HG03045 (cell line): ENCODE data around the gene RUNX3.

ENCODE experiments used
- ATAC-seq: cut with Tn5 transposase; IDR thresholded peaks from one replicate; pipeline ENCODE4 v1.9.1; 2021; ENCODE audit warnings: mild to moderate bottlenecking, moderate library complexity; ENCODE audit not compliant: unreplicated experiment

Gene RUNX3

DNA sequence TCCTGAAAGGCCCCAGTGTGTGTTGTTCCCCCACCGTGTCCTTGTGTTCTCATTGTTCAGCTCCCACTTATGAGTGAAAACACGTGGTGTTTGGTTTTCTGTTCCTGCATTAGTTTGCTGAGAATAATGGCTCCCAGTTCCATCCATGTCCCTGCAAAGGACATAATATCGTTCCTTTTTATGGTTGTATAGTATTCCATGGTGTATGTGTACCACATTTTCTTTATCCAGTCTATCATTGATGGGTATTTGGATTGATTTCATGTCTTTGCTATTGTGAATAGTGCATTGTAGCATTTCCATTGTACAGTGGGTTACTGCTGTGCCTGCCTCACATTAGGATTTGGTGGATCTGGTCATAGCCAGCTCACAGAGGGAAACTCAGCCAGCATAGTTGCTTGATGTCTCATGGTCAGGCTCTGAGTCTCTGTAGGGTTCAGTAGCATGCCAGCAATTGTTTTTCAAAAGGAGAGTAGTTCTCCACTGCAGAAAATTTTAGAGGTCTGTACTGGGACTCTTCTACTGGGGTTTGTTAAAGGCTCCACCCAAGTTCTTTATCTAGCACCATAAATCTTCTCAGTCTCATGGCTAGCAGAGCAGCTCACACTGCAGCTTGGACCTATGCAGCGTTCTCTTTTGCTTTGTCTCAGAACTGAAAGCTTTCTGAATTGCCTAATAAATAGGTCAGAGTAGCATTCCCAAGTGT lies 41.0 kb downstream of the RUNX3 start:
- ATAC-seq = no peak

DNA sequence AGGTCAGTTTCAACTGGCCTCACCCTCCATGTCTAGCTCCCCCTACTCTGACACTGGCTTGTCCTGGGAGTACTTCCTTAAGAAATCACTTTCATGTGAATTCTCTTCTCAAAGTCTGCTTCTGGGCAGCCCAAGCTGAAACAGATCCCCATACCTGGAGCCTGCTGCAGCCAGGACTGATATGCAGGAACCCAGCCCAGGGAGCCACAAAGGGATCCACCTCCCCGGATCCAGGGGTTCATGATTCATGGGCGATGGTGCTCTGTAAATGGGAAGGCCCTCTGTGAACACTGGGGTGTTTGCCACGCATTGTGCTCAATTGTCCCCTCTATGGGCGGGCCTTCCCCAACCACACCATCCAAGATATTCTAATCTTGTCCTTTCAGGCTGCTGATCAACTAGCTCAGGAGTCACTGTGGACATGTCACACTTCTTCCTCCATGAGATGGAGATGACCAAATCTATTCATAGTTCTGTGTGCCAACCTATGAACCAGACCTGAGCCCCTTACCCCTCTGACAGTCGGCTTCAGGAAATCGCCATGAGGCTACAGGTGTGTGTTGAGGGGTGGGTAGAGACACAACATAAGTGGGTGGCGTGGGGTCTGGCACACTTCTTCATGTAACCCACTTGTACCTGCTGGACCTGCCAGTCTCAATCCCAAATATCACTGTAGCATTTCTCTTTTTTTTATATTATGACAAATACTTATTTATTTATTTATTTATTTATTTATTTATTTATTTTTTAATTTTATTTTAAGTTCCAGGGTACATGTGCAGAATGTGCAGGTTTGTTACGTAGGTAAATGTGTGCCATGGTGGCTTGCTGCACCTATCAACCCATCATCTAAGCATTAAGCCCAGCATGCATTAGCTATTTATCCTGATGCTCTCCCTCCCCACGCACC lies 41.8 kb downstream of the RUNX3 start:
- no peak for ATAC-seq

- ATAC-seq = no peak
Observed at GRCh38 chr1:24886241-24886640, 43.8 kb downstream of the RUNX3 start.

DNA sequence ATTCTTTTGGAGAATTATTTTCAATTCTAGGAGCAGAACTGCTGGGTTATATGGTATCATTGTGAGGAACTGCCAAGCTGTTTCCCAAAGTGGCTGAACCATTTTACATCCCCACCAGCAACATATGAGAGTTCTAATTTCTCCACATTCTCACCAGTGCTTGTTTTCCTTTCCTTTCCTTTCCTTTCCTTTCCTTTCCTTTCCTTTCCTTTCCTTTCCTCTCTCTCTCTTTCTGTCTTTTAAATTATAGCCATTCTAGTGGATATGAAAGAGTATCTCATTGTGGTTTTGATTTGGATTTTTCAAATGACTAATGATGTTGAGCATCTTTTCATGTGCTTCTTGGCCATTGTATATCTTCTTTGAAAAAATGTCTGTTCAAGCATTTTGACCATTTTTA lies 45.3 kb downstream of the RUNX3 start:
- ATAC-seq = no peak

GRCh38 chr1:24881034-24881433 lies 49.0 kb downstream of the RUNX3 start:
- ATAC-seq = no peak

DNA sequence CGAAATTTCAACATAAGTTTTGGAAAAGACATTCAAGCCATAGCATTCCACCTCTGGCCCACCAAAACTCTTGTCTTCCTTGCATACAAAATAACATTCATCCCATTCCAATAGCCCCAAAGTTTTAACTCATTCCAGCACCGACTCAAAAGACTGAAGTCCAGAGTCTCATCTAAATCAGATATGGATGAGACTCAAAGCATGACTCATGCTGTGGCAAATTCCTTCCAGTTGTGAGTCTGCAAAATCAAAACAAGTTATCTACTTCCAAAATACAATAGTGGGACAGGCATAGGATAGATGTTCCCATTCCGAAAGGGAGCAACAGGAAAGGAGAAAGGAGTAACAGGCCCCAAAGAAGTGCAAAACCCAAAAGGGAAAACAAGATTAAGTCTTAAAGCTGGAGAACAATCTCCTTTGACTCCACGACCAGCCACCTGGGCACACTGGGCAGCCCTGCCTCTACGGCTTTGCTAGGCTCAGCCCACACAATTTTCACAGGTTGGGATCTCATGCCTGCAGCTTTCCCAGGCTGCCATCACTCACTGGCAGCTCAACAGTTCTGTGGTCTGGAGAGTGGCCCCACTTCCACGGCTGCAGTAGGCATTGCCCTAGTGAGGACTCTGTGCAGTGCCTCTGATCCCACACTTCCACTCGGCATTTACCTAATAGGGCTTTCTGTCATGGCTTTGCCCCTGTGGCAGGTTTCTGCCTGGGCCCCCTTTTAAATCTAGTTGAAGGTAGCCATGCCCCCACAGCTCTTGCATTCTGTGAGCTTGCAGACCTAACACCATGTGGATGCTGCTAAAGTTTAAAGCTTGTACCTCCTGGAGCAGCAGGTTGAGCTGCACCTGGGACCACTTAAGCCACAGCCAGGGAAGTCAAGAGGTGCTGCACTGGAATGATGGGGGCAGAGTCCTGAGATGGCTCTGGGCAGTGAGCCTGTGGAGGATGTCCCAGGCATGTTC lies 51.0 kb downstream of the RUNX3 start:
- no peak for ATAC-seq

DNA sequence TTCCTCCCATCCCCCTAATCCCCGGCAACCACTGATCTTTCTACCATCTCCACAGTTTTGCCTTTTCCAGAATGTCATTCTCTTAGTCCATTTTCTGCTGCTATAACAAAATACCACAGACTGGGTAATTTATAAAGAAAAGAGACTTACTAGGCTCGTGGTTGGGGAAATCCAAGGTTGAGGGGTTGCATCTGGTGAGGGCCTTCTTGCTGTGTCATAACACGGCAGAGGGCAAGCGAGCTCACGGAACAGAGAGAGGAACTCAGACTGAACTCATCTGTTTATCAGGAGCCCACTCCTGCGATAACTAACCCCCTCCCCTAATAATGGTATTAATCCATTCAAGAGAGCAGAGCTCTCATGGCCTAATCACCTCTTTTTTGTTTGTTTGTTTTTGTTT lies 52.0 kb downstream of the RUNX3 start:
- no peak for ATAC-seq

DNA sequence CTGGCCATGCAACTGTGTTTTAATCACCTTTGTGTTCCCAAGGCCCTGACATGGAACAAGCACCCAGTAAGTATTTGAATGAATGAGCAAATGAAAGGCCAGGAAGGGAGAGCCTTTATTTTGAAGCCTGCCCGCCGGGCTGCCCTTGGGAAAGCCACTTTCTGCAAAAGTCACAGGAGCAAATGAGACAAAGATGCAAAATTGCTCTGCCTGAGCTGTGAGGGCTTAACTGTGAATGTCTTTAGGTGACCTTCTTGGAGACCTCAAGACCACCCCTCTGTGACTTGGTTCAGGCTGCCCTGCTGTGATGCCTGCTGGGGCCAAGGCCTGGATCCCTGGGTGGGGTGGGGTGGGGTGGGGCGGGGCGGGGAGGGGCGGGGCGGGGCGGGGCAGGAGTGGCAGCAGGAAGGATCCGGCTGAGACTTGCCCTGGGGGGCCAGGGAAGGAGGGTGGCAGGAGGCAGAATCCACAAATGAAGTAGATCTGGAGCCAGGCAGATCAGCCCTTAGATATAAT lies 54.0 kb downstream of the RUNX3 start:
- ATAC-seq = no peak

DNA sequence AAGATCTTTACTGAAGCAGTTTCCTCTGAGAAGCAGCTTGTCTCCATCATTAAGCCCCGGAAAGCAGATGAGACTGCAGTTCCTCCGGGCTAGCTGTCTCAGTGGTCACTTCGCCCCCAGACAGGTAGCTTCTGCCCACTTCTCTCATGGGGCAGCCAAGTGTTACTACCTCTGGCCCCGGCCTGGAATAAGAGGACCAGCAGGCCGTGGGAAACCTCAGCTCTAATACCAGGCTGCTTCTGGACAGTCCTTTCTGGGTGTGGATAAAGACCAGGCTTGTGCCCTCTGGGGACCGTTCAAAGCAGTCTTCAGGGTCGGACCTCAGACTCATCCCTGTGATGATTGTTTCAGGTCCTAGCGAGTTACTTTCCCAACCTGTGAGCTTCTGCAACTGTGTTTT lies 54.8 kb downstream of the RUNX3 start:
- ATAC-seq = no peak

DNA sequence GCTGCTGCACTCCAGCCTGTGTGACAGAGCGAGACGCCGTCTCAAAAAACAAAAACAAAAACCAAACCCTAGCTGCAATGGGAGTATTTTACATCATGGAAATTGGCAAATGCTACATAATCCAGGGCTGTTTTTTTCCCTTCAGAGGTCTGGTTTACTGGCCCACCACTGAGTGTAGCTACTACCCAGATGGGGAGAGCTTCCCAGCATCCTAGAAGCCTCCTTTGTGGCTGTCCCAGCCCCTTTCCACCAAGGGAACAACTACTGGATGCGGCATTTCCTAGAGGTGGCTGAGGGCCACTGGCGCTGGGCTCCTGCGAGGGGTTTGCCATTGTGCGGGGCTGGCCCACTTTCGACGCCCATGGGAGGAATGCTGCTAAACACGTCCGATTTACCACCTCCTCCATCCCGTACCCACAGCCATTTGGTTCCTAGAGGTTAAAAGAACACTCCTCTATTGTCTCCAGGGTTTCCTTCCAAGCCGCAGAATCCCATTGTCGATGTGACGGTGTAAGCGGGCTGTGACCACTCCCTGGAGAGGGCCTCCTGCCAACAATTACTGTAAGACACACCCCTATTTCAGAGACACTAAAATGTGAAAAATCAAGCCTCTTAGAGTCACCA lies 55.4 kb downstream of the RUNX3 start:
- ATAC-seq = no peak

GRCh38 chr1:24874056-24874455 lies 56.0 kb downstream of the RUNX3 start:
- no peak for ATAC-seq

DNA sequence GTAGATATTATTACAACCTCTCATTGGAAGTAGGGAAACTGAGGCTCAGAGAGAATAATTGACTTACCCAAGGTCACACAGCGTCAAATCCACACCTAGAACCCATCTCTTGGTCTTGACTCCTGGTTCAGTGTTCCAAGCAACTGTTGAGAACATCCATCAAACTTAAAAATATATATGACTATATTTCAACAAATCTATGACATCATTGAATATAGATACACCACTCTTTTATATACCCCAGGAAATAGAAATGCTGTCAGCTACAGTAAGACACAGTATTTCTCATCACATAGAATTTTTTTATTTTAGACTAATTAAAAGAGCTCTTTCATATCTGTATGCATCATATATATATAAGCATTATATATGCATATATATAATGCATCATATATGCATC lies 56.9 kb downstream of the RUNX3 start:
- ATAC-seq = no peak

GRCh38 chr1:24872061-24872850 lies 57.8 kb downstream of the RUNX3 start:
- no peak for ATAC-seq

DNA sequence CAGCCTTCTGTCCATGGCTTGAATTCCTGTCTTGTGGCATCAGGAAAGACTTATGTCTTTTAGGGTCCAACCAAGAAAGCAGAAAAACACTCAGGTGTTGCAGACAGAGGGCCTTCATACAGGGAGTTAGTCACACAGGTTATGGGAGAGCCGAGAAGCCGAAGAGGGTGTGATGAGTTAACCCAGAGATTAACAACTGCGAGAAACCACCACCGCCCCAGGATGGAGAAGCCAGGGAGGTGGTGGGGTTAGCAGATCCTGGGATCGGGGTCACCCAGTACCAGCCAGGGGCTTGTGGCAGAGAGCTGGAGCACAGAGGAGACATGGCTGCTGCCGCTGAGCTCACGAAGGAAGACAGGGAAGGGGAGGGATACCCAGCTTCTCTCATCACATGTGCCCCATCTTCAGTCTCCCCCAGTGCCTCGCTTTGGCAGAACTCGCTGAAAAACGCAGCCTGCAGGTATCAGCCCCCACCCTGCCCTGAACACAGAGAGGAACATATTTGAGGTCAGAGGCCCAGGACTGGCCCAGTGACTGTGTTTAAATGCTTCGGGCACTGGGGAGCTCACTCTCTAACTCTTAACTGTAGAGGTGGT lies 58.7 kb downstream of the RUNX3 start:
- no peak for ATAC-seq

GRCh38 chr1:24870551-24871195 lies 59.4 kb downstream of the RUNX3 start:
- no peak for ATAC-seq

- no peak for ATAC-seq
Observed at GRCh38 chr1:24868016-24868875, 61.8 kb downstream of the RUNX3 start.

- no peak for ATAC-seq
Observed at GRCh38 chr1:24867084-24867870, 62.8 kb downstream of the RUNX3 start.
